IPS DF 6.9 (cell line): ENCODE measurements around the gene ALG14.
"Not testable (repeated sequence)": the region's sequence is repeated elsewhere in the genome, so short reads cannot be mapped to it uniquely, and the experiment has no call there.

ENCODE experiments used
- DNase-seq: peaks from one replicate; pipeline ENCODE4 v3.0.0-alpha.2; 2013; ENCODE audit warnings: low read depth, low spot score
- H3K27ac ChIP-seq: one replicate; pipeline ENCODE4 v1.5.1; 2013; ENCODE audit warnings: low read length, control low read depth
- H3K27me3 ChIP-seq: 2 replicates; pipeline ENCODE4 v1.6.1; 2013; ENCODE audit warnings: mild to moderate bottlenecking, low read length; ENCODE audit not compliant: control insufficient read depth, insufficient read depth
- H3K36me3 ChIP-seq: 2 replicates; pipeline ENCODE4 v1.6.1; 2013; ENCODE audit warnings: low read length; ENCODE audit not compliant: control insufficient read depth, insufficient read depth
- H3K4me1 ChIP-seq: 2 replicates; pipeline ENCODE4 v1.6.1; 2013; ENCODE audit warnings: low read length; ENCODE audit not compliant: control insufficient read depth, insufficient read depth
- H3K4me3 ChIP-seq: 2 replicates; pipeline ENCODE4 v1.5.1; 2013; ENCODE audit warnings: mild to moderate bottlenecking, low read length
- H3K9me3 ChIP-seq: 2 replicates; pipeline ENCODE4 v1.6.1; 2013; ENCODE audit warnings: low read length, inconsistent platforms; ENCODE audit not compliant: control insufficient read depth, insufficient read depth
- WGBS: extraction: QIAGEN DNeasy Blood & Tissue Kit; methylation state at CpG from one replicate; pipeline ENCODE4 v1.1.7; 2013; ENCODE audit warnings: mixed read lengths, missing lambda C conversion rate; ENCODE audit not compliant: insufficient read length, insufficient coverage; 5-methylcytosine and 5-hydroxymethylcytosine counted together

Gene ALG14

GRCh38 chr1:94946886-94947285 is 125.9 kb downstream of the ALG14 start:
- DNase-seq = no peak
- Histone ChIP-seq H3K36me3 (no peaks in the 10 kb centered on the region), H3K27ac (no peak overlapping the region), H3K4me3 (no peak overlapping the region), H3K9me3 (no peaks in the 10 kb centered on the region), H3K4me1 (no peaks in the 10 kb centered on the region; the same call in 1 of the 2 replicates), H3K27me3 (no peaks in the 10 kb centered on the region)
- no CpG with 5 or more reads among the region's 3 CpGs for WGBS

- Histone ChIP-seq H3K36me3 (no peaks in the 10 kb centered on the region), H3K27ac (no peak overlapping the region), H3K4me3 (no peak overlapping the region), H3K9me3 (no peaks in the 10 kb centered on the region), H3K4me1 (no peaks in the 10 kb centered on the region; the same call in 1 of the 2 replicates), H3K27me3 (no peaks in the 10 kb centered on the region)
- WGBS = no CpG with 5 or more reads among the region's 8 CpGs
- DNase-seq = no peak
Observed at GRCh38 chr1:94942171-94943128, 130.3 kb downstream of the ALG14 start.

GRCh38 chr1:94941480-94941879 is 131.3 kb downstream of the ALG14 start:
- H3K27ac ChIP-seq, H3K36me3 ChIP-seq, DNase-seq, H3K4me3 ChIP-seq, H3K27me3 ChIP-seq, H3K4me1 ChIP-seq, H3K9me3 ChIP-seq: not testable (repeated sequence)
- WGBS = no CpG with 5 or more reads among the region's 1 CpG

GRCh38 chr1:94940738-94941137 is 132.0 kb downstream of the ALG14 start:
- H3K27me3 ChIP-seq = no peaks in the 10 kb centered on the region
- no peaks in the 10 kb centered on the region for H3K9me3 ChIP-seq
- H3K4me3 ChIP-seq = no peak overlapping the region
- no peak overlapping the region for H3K27ac ChIP-seq
- WGBS = no CpG with 5 or more reads among the region's 3 CpGs
- no peak for DNase-seq
- no peaks in the 10 kb centered on the region for H3K36me3 ChIP-seq
- H3K4me1 ChIP-seq = no peaks in the 10 kb centered on the region

- DNase-seq = no peak
- Histone ChIP-seq H3K27me3 (no peaks in the 10 kb centered on the region), H3K4me3 (no peak overlapping the region), H3K36me3 (no peaks in the 10 kb centered on the region), H3K4me1 (no peaks in the 10 kb centered on the region), H3K27ac (no peak overlapping the region), H3K9me3 (no peaks in the 10 kb centered on the region)
- no CpG with 5 or more reads among the region's 1 CpG for WGBS
Observed at GRCh38 chr1:94937820-94938219, 134.9 kb downstream of the ALG14 start.

- no peak overlapping the region for H3K27ac ChIP-seq
- no peak overlapping the region for H3K4me3 ChIP-seq
- no peaks in the 10 kb centered on the region for H3K9me3 ChIP-seq
- no peaks in the 10 kb centered on the region for H3K36me3 ChIP-seq
- no CpG with 5 or more reads among the region's 5 CpGs for WGBS
- DNase-seq = no peak
- H3K27me3 ChIP-seq = no peaks in the 10 kb centered on the region
- no peaks in the 10 kb centered on the region for H3K4me1 ChIP-seq
Observed at GRCh38 chr1:94936861-94937620, 135.7 kb downstream of the ALG14 start.

GRCh38 chr1:94935476-94935875 is 137.3 kb downstream of the ALG14 start:
- H3K27me3 ChIP-seq = no peaks in the 10 kb centered on the region
- H3K9me3 ChIP-seq = no peaks in the 10 kb centered on the region
- WGBS = no CpG with 5 or more reads among the region's 1 CpG
- no peak overlapping the region for H3K4me3 ChIP-seq
- DNase-seq = no peak
- H3K36me3 ChIP-seq = no peaks in the 10 kb centered on the region
- no peaks in the 10 kb centered on the region for H3K4me1 ChIP-seq
- H3K27ac ChIP-seq = no peak overlapping the region

GRCh38 chr1:94935034-94935433 is 137.7 kb downstream of the ALG14 start:
- WGBS = no CpG with 5 or more reads among the region's 1 CpG
- Histone ChIP-seq H3K27me3 (no peaks in the 10 kb centered on the region), H3K9me3 (no peaks in the 10 kb centered on the region), H3K27ac (no peak overlapping the region), H3K4me3 (no peak overlapping the region), H3K4me1 (no peaks in the 10 kb centered on the region), H3K36me3 (no peaks in the 10 kb centered on the region)
- no peak for DNase-seq

- no peaks in the 10 kb centered on the region for H3K9me3 ChIP-seq
- H3K4me1 ChIP-seq = no peaks in the 10 kb centered on the region
- DNase-seq = no peak
- no CpG with 5 or more reads among the region's 2 CpGs for WGBS
- no peak overlapping the region for H3K4me3 ChIP-seq
- H3K36me3 ChIP-seq = no peaks in the 10 kb centered on the region
- H3K27ac ChIP-seq = no peak overlapping the region
- no peaks in the 10 kb centered on the region for H3K27me3 ChIP-seq
Observed at GRCh38 chr1:94934551-94934950, 138.2 kb downstream of the ALG14 start.

- no CpG with 5 or more reads among the region's 7 CpGs for WGBS
- no peak for DNase-seq
Observed at GRCh38 chr1:94931254-94931841, 141.4 kb downstream of the ALG14 start.

More at GRCh38 chr1:94931254-94931841, 141.4 kb downstream of the ALG14 start:
- Histone ChIP-seq H3K4me3 (no peak overlapping the region), H3K27me3 (no peaks in the 10 kb centered on the region), H3K4me1 (peaks cover 5% of the 10 kb centered on the region; the same call in 1 of the 2 replicates), H3K36me3 (no peaks in the 10 kb centered on the region), H3K27ac (no peak overlapping the region), H3K9me3 (no peaks in the 10 kb centered on the region)
